Fibroblast of skin of abdomen (primary cell): Measurements from ENCODE around the gene RNU6-8. TPM values are rescaled to one million over a fixed set of nuclear protein-coding genes. Genes with fewer than 3 reads are reported as not detected.

ENCODE experiments used
- DNase-seq: peaks from one replicate; pipeline ENCODE4 v3.0.0-alpha.2; 2013
- polyA plus RNA-seq, 2 experiments: library from polyadenylated mRNA; unstranded; fragments of 120-200 nt; gene quantifications; one replicate each; pipeline ENCODE4 v1.2.1, GENCODE V29; 2013; ENCODE audit not compliant: insufficient read length in 2 of 2

The RNU6-8 gene
- not detected for polyA plus RNA-seq (2013, experiment 1 of 2; ENCODE audit: insufficient read length)
- polyA plus RNA-seq (2013, experiment 2 of 2; ENCODE audit: insufficient read length) = not detected

- DNase-seq = peak; percentile 89
Measured at GRCh38 chr14:32202998-32203882, at the start of gene RNU6-8. RNU6-8 (minus strand) TSS chr14:32203269.

GRCh38 chr14:32252030-32252670 is 49.1 kb upstream of the RNU6-8 start:
- DNase-seq = peak; percentile 76

DNA sequence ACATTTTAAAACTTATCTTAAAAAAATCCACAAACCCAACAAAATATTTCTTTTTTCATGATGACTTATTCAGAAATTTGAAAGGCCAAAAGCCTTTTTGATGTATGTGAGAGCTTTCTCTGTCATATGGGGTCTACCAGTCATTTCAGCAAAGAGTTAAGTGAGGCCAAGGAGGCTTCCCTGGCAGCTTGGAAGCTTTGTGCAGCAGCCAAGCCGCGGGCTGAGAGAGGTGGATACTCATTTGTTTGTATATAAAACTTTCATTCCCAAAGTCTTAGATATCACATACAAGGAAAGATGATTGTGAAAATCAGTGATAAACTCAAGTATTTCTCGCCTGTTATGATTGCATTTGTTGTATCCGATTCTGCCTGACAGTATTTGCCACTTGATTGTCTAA is 48.5 kb upstream of the RNU6-8 start:
- DNase-seq = no peak

DNA sequence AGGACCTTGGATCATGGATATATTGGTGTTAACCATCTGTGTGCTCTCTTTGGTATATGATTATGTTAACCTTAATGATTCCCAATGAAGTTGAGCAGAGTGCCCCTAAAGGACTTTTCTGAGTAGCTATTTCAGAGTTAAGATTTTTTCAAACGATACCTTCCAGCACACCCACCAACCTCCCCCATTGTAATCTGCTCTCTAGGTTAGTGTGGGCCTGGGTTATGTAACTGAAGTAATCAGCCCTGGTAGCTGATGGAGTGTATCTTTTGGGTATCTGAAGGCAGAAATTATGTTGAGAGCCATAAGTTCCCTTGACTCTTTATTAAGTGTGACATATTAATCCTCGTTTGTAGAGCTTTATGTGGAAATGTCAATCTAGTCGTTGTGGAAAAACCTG is 47.6 kb upstream of the RNU6-8 start:
- no peak for DNase-seq

DNA sequence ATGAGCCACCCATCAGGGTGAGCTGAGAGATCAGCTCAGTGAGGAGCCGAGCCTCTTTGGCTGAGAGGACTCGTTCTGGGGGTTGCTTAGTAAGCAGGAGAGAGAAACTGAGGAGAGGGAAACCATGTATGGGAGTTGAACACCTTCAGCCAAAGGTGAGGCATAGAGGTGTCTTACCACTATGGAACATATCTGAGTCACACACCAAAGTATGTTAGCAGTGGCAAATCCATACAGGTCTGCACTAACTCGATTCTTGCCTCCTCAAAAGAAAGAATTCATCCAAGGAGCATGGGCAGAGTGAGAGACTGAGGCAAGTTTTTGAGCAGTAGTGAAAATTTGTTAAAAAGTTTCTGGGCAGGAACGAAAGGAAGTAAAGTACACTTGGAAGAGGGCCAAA is 46.7 kb upstream of the RNU6-8 start:
- no peak for DNase-seq

GRCh38 chr14:32249371-32249770 is 46.3 kb upstream of the RNU6-8 start:
- no peak for DNase-seq

- DNase-seq = no peak
Measured at GRCh38 chr14:32246751-32247150, 43.7 kb upstream of the RNU6-8 start.

- DNase-seq = peak; percentile 29
Measured at GRCh38 chr14:32244404-32244803, 41.3 kb upstream of the RNU6-8 start.

DNA sequence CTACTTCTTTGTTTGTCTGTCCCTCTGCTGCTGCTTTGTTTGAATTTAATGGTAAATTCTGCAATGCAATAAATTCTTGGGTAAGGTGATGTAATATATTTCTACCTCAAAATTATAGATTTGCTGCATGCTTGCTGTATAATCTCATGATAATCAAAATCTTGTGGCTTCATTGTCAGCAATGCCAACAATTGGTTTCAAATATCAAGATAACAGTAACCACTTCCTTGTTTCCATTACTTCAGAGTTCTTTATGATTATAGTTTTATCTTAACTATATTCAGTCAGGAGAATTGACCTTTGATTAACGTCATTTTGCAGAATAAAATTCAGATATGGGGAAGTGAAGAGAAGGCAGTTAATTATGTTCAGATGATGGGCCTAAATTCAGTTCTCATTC is 30.2 kb upstream of the RNU6-8 start:
- no peak for DNase-seq

- no peak for DNase-seq
Measured at GRCh38 chr14:32232481-32232880, 29.4 kb upstream of the RNU6-8 start.

DNA sequence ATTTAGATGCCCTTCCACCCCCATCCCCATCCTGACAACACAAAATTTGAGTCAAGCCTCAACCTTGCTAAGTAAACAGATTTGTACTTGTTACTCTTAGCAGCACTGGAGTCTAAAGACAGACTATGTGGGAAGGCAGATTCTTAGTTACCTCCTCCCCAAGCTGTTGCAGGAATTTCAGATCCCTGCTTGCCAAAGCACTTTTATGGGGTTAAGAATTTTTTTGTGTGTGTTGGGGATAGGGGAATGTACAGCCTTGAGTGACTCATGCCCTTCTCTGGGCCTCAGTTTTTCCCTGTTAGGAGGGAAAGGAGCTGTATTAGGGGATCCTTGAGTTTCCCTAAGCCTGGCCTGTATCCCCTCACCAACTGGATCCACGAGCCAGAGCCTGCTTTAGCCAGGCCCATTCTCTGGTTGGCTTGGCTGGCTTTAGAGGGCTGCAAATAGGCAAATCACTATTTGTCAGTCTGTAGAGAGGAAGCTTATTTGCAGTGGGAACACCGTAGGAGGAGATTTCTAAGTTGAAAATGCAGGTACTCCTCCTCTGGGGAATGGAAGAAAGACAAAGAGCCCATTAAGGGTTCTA is 27.7 kb upstream of the RNU6-8 start:
- DNase-seq = peak; percentile 92

DNA sequence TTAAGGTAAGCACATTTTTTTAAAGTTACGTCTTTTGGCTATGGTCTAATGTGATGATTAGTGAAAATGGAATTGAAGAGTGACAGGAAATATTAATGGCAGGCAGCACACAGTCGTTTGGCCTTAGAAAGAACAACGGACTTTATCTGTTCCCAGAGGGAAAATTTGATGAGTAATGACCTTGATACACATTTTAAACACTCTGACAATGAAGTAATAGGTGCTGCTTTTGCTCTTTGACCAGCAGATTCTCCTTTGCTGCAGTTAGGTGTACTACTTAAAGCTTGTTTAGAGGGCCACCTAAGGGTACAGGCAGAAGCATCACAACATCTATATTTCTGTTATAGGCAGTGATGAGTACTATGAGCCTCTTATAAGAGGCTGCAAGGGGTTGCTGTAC is 27.1 kb upstream of the RNU6-8 start:
- DNase-seq = peak; percentile 82

- DNase-seq = peak; percentile 28
Measured at GRCh38 chr14:32226056-32226455, 23.0 kb upstream of the RNU6-8 start.

GRCh38 chr14:32225378-32225920 is 22.4 kb upstream of the RNU6-8 start:
- DNase-seq = no peak

DNA sequence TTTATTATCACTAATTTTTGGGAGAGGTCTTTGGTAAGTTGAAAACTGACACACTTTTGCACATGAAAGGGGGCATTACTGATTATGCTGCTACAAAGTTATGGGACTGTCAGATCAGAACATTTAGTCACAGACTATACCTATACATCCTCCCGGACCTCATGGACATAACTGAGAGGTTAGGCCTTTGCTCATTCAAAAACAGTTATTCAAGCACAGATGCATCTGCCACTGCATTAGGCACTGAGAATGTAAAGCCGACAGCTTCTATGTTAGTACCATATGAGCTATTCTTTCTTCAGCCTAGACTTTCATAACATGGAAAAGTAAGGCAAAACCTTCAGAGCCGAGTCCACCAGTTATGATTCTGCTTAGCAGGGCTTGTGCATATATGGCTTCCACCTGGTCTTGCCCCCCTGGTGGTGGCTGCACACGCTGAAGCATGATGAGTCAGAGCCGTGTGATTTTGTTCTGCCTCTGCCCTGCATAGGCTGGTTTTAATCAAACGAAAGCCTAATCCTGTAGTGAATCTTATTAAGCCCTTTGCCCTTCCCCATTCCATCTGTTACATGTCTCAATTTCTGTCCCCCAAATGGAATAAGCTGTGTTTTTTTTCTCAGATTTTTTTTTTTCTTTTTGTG is 21.8 kb upstream of the RNU6-8 start:
- DNase-seq = peak; percentile 83

DNA sequence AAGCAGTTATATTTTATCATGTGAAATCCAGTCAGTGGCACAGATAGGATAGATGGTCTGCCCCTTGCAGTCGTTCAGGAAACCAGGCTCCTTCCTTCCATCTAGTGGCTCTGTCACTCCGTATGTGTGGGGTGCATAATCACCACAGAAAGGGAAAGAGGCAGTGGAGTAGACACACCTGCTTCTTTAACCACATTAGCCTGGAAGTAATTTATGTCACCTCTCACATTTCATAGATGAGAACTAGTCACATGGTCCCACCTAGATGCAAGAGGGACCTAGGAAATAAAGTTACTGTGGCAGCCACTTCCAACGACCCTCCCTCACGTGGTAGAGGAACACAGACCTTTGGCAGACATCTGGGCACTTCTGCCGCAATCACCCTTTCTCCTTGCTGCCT is 14.2 kb upstream of the RNU6-8 start:
- DNase-seq = no peak

- no peak for DNase-seq
Measured at GRCh38 chr14:32212833-32213232, 9.8 kb upstream of the RNU6-8 start.

DNA sequence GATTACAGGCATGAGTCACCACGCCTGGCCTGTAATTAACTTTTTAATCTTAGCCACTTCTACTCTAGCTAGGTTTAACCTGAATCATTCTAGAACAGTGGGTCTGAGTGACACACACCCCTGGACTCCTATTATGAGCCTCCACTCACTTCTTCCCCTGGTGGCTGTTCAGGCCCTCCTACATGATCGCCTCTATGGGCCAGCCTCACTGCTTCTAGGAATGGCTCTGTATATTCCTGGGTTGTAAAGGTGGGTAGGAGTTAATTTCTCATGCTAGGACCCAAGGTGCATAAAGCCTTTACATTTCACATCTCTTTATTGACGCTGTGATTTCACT is 8.0 kb upstream of the RNU6-8 start:
- DNase-seq = no peak

DNA sequence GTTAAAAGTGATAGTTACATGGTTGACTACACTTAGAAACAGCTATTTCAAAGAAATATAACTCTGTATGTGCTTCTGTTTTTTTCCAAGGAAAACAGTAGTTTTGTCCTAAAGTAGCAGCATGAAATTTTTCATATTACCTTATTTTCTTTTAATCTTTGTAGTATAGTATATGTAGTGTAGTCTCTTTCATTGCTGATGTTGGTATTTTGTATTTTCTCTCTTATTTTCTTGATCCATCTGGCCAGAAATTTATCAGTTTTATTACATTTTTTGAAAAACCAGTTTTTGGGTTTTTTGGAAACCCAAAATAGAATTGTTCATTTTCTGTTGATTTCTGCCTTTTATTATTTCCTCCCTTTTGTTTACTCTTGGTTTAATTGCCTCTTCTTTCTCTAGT is 6.4 kb upstream of the RNU6-8 start:
- DNase-seq = no peak

GRCh38 chr14:32208490-32208889 is 5.4 kb upstream of the RNU6-8 start:
- DNase-seq = no peak

- DNase-seq = no peak
Measured at GRCh38 chr14:32206552-32206951, 3.5 kb upstream of the RNU6-8 start.

GRCh38 chr14:32205984-32206383 is 2.9 kb upstream of the RNU6-8 start:
- no peak for DNase-seq

GRCh38 chr14:32205554-32205953 is 2.5 kb upstream of the RNU6-8 start:
- DNase-seq = no peak
